GM18507 (cell line): ENCODE measurements around the gene ZBTB32.
A peak's percentile ranks its signal among the peaks of the same experiment; 100 is the strongest.

ENCODE experiments used
- DNase-seq: peaks from one replicate; pipeline ENCODE4 v3.0.0; 2011; ENCODE audit warnings: low read depth; ENCODE audit not compliant: insufficient read length; ENCODE audit errors: extremely low spot score
- FAIRE-seq: peaks from 2 replicates; lab custom pipeline; 2011; peaks lifted over from hg19 to GRCh38; lab: Jason Lieb, UNC

ZBTB32 gene

GRCh38 chr19:35746087-35746462 is 41.7 kb downstream of the ZBTB32 start:
- no peak for FAIRE-seq
- DNase-seq = no peak

- DNase-seq (no peak), FAIRE-seq (no peak)
These were observed 42.2 kb downstream of the ZBTB32 start for GRCh38 chr19:35746531-35746930.

- peak; percentile 99 for FAIRE-seq
These were observed 44.0 kb downstream of the ZBTB32 start, which contains the start of gene LIN37 for GRCh38 chr19:35748106-35749020. LIN37 (plus strand) TSS chr19:35748576; CDS start chr19:35748725, 149 bp downstream.

GRCh38 chr19:35750167-35750566 is 45.8 kb downstream of the ZBTB32 start:
- no peak for FAIRE-seq
- no peak for DNase-seq

More at GRCh38 chr19:35748106-35749020, 44.0 kb downstream of the ZBTB32 start, which contains the start of gene LIN37:
- peak; percentile 83 for DNase-seq

- FAIRE-seq (no peak), DNase-seq (no peak)
These were observed 47.7 kb downstream of the ZBTB32 start for GRCh38 chr19:35751839-35752745.

GRCh38 chr19:35752746-35753350 is 48.5 kb downstream of the ZBTB32 start:
- FAIRE-seq = no peak
- DNase-seq = no peak

GRCh38 chr19:35753634-35754369 is 49.4 kb downstream of the ZBTB32 start:
- DNase-seq = no peak

GRCh38 chr19:35754370-35755130 is 50.2 kb downstream of the ZBTB32 start:
- DNase-seq (no peak), FAIRE-seq (no peak)

More at GRCh38 chr19:35753634-35754369, 49.4 kb downstream of the ZBTB32 start:
- FAIRE-seq = no peak

- FAIRE-seq = no peak
- no peak for DNase-seq
These were observed 50.8 kb downstream of the ZBTB32 start for GRCh38 chr19:35755131-35755549.

GRCh38 chr19:35755550-35756376 is 51.4 kb downstream of the ZBTB32 start:
- DNase-seq (no peak), FAIRE-seq (no peak)

GRCh38 chr19:35756377-35757230 is 52.2 kb downstream of the ZBTB32 start, which contains the start of gene HSPB6:
HSPB6 (minus strand) TSS chr19:35757029; CDS start chr19:35757008, 21 bp downstream.
- no peak for DNase-seq
- FAIRE-seq = no peak

GRCh38 chr19:35757231-35757748 is 52.9 kb downstream of the ZBTB32 start:
- no peak for FAIRE-seq
- no peak for DNase-seq

GRCh38 chr19:35757749-35758608 is 53.6 kb downstream of the ZBTB32 start, which contains the start of gene PROSER3:
PROSER3 (plus strand) TSS chr19:35758176; CDS start chr19:35758216, 40 bp downstream.
- DNase-seq (peak; percentile 96), FAIRE-seq (peak; percentile 100)

- no peak for FAIRE-seq
These were observed 55.3 kb downstream of the ZBTB32 start for GRCh38 chr19:35759697-35760096.

GRCh38 chr19:35760711-35761349 is 56.5 kb downstream of the ZBTB32 start:
- no peak for FAIRE-seq

More at GRCh38 chr19:35759697-35760096, 55.3 kb downstream of the ZBTB32 start:
- DNase-seq = no peak

More at GRCh38 chr19:35760711-35761349, 56.5 kb downstream of the ZBTB32 start:
- DNase-seq = no peak
